K562 (cell line): ENCODE measurements around the gene PCK2. TPM values are rescaled to one million over a fixed set of nuclear protein-coding genes. Genes with fewer than 3 reads are reported as not detected.

Experiments used
- ATAC-seq: fragments of 200-7000 bp; cut with Tn5 transposase; 3 replicates; pipeline ENCODE4 v1.9.1; 2020; ENCODE audit warnings: moderate library complexity
- BruUV-seq: library from RNA; stranded (reverse); fragments of 400-500 nt; replicated peaks from 2 replicates; lab custom pipeline; 2021; lab: Mats Ljungman, UMichigan
- CTCF ChIA-PET: fragments of 300-600 bp; formaldehyde crosslinking; extraction: SDS; loops from one replicate; lab custom pipeline; 2021; ENCODE audit warnings: low intra/inter-chr PET ratio; lab: Yijun Ruan, JAX
- POLR2A ChIA-PET: fragments of 300-600, 350-650 bp; sonication (Branson Sonifier 250); formaldehyde crosslinking; extraction: SDS; loops from one replicate; lab custom pipeline; 2021; ENCODE audit warnings: antibody characterized with exemption, inconsistent platforms; lab: Yijun Ruan, JAX
- DNase-seq, 4 experiments: peaks; one replicate each; pipeline versions ENCODE4 v3.0.0 to v3.0.0-alpha.2; 2011 to 2018; ENCODE audit warnings: low spot score in 3 of 4, mixed read lengths in 3 of 4; ENCODE audit errors: extremely low read depth in 1 of 4
- FAIRE-seq: peaks from 2 replicates; lab custom pipeline; 2011; peaks lifted over from hg19 to GRCh38; lab: Jason Lieb, UNC
- H2AFZ ChIP-seq: 2 replicates; pipeline ENCODE4 v1.6.0; 2011; ENCODE audit warnings: low read depth, low read length, control low read depth, inconsistent platforms
- H3K27ac ChIP-seq: fragments of 200-600 bp; 3 replicates; pipeline ENCODE4 v1.8.0; 2011; ENCODE audit warnings: low read depth, mild to moderate bottlenecking, control low read depth, inconsistent platforms, low read length, moderate library complexity, mixed read lengths; ENCODE audit errors: extremely low read depth
- H3K27me3 ChIP-seq, 2 experiments: fragments of 300-600 bp in 1 of 2; 2 replicates in 1 of 2; 3 replicates in 1 of 2; pipeline versions ENCODE4 v1.6.0 to v1.8.0; 2011; ENCODE audit warnings: inconsistent platforms in 2 of 2, low read length in 2 of 2, mild to moderate bottlenecking in 1 of 2, mixed read lengths in 1 of 2, moderate library complexity in 1 of 2; ENCODE audit not compliant: control insufficient read depth in 2 of 2, insufficient read depth in 2 of 2
- H3K36me3 ChIP-seq: fragments of 300-600 bp; 3 replicates; pipeline ENCODE4 v1.8.0; 2011; ENCODE audit warnings: mild to moderate bottlenecking, low read length, inconsistent platforms; ENCODE audit not compliant: control insufficient read depth, insufficient read depth
- H3K4me1 ChIP-seq, 2 experiments: fragments of 200-600 bp in 1 of 2; replicated peaks in 1 of 2; 2 replicates in 1 of 2; 3 replicates in 1 of 2; pipeline versions ENCODE4 v1.5.1 to v1.8.0; 2011; ENCODE audit warnings: inconsistent platforms in 2 of 2, low read length in 2 of 2, mild to moderate bottlenecking in 1 of 2, mixed read lengths in 1 of 2, moderate library complexity in 1 of 2; ENCODE audit not compliant: control insufficient read depth in 2 of 2, insufficient read depth in 2 of 2
- H3K4me2 ChIP-seq: 2 replicates; pipeline ENCODE4 v1.6.1; 2011; ENCODE audit warnings: low read length, control low read depth, inconsistent platforms, mixed read lengths; ENCODE audit not compliant: insufficient read depth
- H3K4me3 ChIP-seq: fragments of 200-600 bp; sonication (generic), shearing (Covaris generic); 2 replicates; pipeline ENCODE4 v1.5.1; 2016; ENCODE audit warnings: control low read depth, inconsistent platforms
- H3K79me2 ChIP-seq: fragments of 200-600 bp; 3 replicates; pipeline ENCODE4 v1.8.0; 2011; ENCODE audit warnings: low read length, inconsistent platforms; ENCODE audit not compliant: control insufficient read depth, insufficient read depth
- H3K9ac ChIP-seq, 2 experiments: 2 replicates each; pipeline versions ENCODE4 v1.6.0 to v1.6.1; 2011; ENCODE audit warnings: low read depth in 2 of 2, low read length in 2 of 2, control low read depth in 1 of 2, inconsistent platforms in 1 of 2, mild to moderate bottlenecking in 1 of 2, mixed read lengths in 1 of 2; ENCODE audit not compliant: insufficient read depth in 1 of 2
- H3K9me1 ChIP-seq: one replicate; pipeline ENCODE4 v1.6.0; 2011; ENCODE audit warnings: inconsistent platforms, mild to moderate bottlenecking, low read length, moderate library complexity; ENCODE audit not compliant: control insufficient read depth, insufficient read depth
- H3K9me3 ChIP-seq: replicated peaks from 2 replicates; pipeline ENCODE4 v1.5.1; 2011; ENCODE audit warnings: low read depth, low read length, inconsistent platforms; ENCODE audit not compliant: control insufficient read depth, insufficient read depth
- H4K20me1 ChIP-seq: replicated peaks from 2 replicates; pipeline ENCODE4 v1.6.1; 2011; ENCODE audit warnings: low read length, inconsistent platforms, mixed read lengths; ENCODE audit not compliant: control insufficient read depth, insufficient read depth
- BDP1 ChIP-seq: IDR thresholded peaks from 3 replicates; pipeline ENCODE4 v1.6.1; 2011; ENCODE audit not compliant: insufficient read length, insufficient read depth
- CSDE1 ChIP-seq, 2 experiments: fragments of 450-650 bp; IDR thresholded peaks; 2 replicates each; pipeline ENCODE4 v1.6.1; 2016; ENCODE audit warnings: mild to moderate bottlenecking in 1 of 2
- E2F4 ChIP-seq: sonication (generic); formaldehyde crosslinking; IDR thresholded peaks from 2 replicates; pipeline ENCODE4 v1.8.0; 2022; ENCODE audit warnings: mild to moderate bottlenecking, low read depth, missing genetic modification reagents
- EP300 ChIP-seq: IDR thresholded peaks from 2 replicates; pipeline ENCODE4 v1.6.1; 2012; ENCODE audit warnings: low read length, improper control_type of control experiment
- MAFK ChIP-seq: IDR thresholded peaks from 2 replicates; pipeline ENCODE4 v1.6.1; 2011; ENCODE audit warnings: low read length, improper control_type of control experiment
- NFE2L1 ChIP-seq: fragments of 450-650 bp; IDR thresholded peaks from 2 replicates; pipeline ENCODE4 v1.6.1; 2016; ENCODE audit warnings: missing genetic modification characterization, low read depth, mild to moderate bottlenecking, missing compliant biosample characterization, moderate library complexity, borderline replicate concordance
- RFX5 ChIP-seq: IDR thresholded peaks from 2 replicates; pipeline ENCODE4 v1.6.1; 2011; ENCODE audit warnings: low read depth, mild to moderate bottlenecking, improper control_type of control experiment, low read length
- SMARCB1 ChIP-seq: IDR thresholded peaks from 2 replicates; pipeline ENCODE4 v1.6.1; 2011; ENCODE audit warnings: improper control_type of control experiment, low read depth; ENCODE audit not compliant: insufficient read length
- TEAD2 ChIP-seq: fragments of 450-650 bp; IDR thresholded peaks from 2 replicates; pipeline ENCODE4 v1.6.1; 2016; ENCODE audit warnings: missing genetic modification characterization, control low read depth, missing compliant biosample characterization
- ZNF174 ChIP-seq: fragments of 250-450 bp; sonication (Bioruptor Pico); IDR thresholded peaks from 2 replicates; pipeline ENCODE4 v1.4.0; 2020; ENCODE audit warnings: mild to moderate bottlenecking
- ZNF253 ChIP-seq: fragments of 250-450 bp; sonication (Bioruptor Pico); conservative IDR thresholded peaks from 2 replicates; pipeline ENCODE4 v1.6.1; 2021; ENCODE audit warnings: mild to moderate bottlenecking
- ZNF707 ChIP-seq: fragments of 250-450 bp; sonication (Bioruptor Pico); conservative IDR thresholded peaks from 2 replicates; pipeline ENCODE4 v1.8.0; 2022; ENCODE audit warnings: inconsistent platforms, mild to moderate bottlenecking, moderate library complexity
- WGBS: fragments of 100-300 bp; shearing (Covaris generic); methylation state at CpG from one replicate; pipeline ENCODE4 v1.1.6; 2016; ENCODE audit warnings: low coverage, mixed read lengths; ENCODE audit not compliant: insufficient coverage; ENCODE audit errors: missing lambda C conversion rate; 5-methylcytosine and 5-hydroxymethylcytosine counted together
- in situ Hi-C: fragments of 300-500 bp; cut with MboI; formaldehyde crosslinking; loops from 4 replicates; pipeline ENCODE4 v1.15.0; 2018; ENCODE audit warnings: inconsistent platforms, mixed read lengths
- intact Hi-C: fragments of 100-400 bp; cut with micrococcal nuclease; formaldehyde crosslinking; loops from 2 replicates; pipeline ENCODE4 v1.14.2; 2022
- polyA plus RNA-seq, 8 experiments: library from polyadenylated mRNA; depleted of rRNA in 4 of 8; stranded (reverse) in 5 of 8; unstranded in 3 of 8; fragments of >200 nt; fragmentation: Nextera tagmentation in 2 of 8; fragmentation: Illumina TruSeq in 1 of 8; extraction: Ambion mirVana in 2 of 8; extraction: Trizol in 1 of 8; gene quantifications; 2 replicates each; pipeline versions ENCODE4 v1.2.1 to v1.2.3, GENCODE V29; 2011 to 2014; ENCODE audit warnings: inconsistent platforms in 1 of 8, missing spikeins in 1 of 8
- total RNA-seq, 7 experiments: library from RNA; depleted of rRNA in 6 of 7; stranded (reverse); fragments of >200 nt in 6 of 7; fragmentation: Illumina TruSeq in 2 of 7; extraction: Trizol in 2 of 7; gene quantifications; 2 replicates each; pipeline versions ENCODE4 v1.2.1 to v1.2.3, GENCODE V29; 2011 to 2021; ENCODE audit warnings: low replicate concordance in 1 of 7

PCK2 gene
- total and polyA plus RNA-seq, 9 of the 15 experiments (the other 6 are each of a cell fraction or from before 2014, with no cell fraction given): 3.3 to 60.9 (median 30.4) TPM

- Histone ChIP-seq H3K36me3 (peaks cover 52% of the 10 kb centered on the region; the same call in 2 of the 3 replicates), H3K27me3 (no peaks in the 10 kb centered on the region), H3K9ac (no peak overlapping the region), H3K79me2 (no peaks in the 10 kb centered on the region), H3K4me2 (no peak overlapping the region), H3K27ac (no peak overlapping the region), H3K4me1 (no peaks in the 10 kb centered on the region; a peak in 1 of 5 replicates), H3K4me3 (no peak overlapping the region), H3K9me1 (no peaks in the 10 kb centered on the region), H3K9me3 (no peaks in the 10 kb centered on the region; the same call in 1 of the 2 replicates), H4K20me1 (no peaks in the 10 kb centered on the region), H2AFZ (no peak overlapping the region)
- POLR2A ChIA-PET: interaction anchor here (0.8 to 2.4 kb wide), 3 partner anchors 8 to 213 kb away, joined by 3 to 13 read pairs (median 13); partner anchors contain the start of genes DCAF11, NRL and PCK2
- CTCF ChIA-PET: no interaction called here
- FAIRE-seq (no peak), ATAC-seq (no peak), DNase-seq (no peak)
- in situ Hi-C loops (no loop called here), intact Hi-C loops (no loop called here)
- BruUV-seq: no TSS peak
- TF ChIP-seq MAFK (no peak), BDP1 (no peak), CSDE1 (IDR thresholded peaks at IDR 0.05) (no peak), ZNF174 (CRISPR knock-in tag) (no peak), RFX5 (no peak), ZNF707 (CRISPR knock-in tag) (no peak), E2F4 (no peak), ZNF253 (CRISPR knock-in tag) (no peak), EP300 (no peak), NFE2L1 (tag) (no peak), TEAD2 (tag) (no peak), SMARCB1 (no peak)
- 90% methylated on average over 6 of the region's 7 CpGs for WGBS
Measured at GRCh38 chr14:24102357-24103048, 8.4 kb downstream of the PCK2 start.
